ENCODE data around the gene TUBGCP6. TPM values are rescaled to one million over a fixed set of nuclear protein-coding genes. Genes with fewer than 3 reads are reported as not detected.
A peak's percentile ranks its signal among the peaks of the same experiment; 100 is the strongest.
"Not testable (repeated sequence)": the region's sequence is repeated elsewhere in the genome, so short reads cannot be mapped to it uniquely, and the experiment has no call there.

The TUBGCP6 gene
- total RNA-seq, 4 donors from 2014 or later, result 51.5 to 163 (median 111) TPM

DNA sequence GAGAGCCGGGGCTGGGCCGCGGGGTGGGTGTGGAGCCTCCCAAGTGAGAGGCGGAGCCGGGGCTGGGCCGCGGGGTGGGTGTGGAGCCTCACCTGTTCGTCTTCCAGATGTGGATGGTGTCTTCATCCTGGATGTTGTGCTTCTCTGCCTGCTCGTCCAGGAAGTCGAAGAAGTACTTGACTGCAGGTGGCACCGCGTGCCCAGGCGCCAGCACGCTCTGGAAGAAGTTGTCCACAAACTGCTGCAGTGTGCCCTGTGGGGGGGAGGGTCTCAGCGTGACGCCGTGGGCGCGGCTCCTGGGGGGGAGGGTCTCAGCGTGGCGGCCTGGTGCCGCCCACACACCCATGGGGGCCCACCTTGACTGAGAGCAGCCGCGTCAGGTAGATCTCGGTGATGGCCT lies 32.9 kb upstream of the TUBGCP6 start:
- no peak overlapping the region for H3K27ac ChIP-seq
- no peaks in the 10 kb centered on the region for H3K9me3 ChIP-seq
- TF ChIP-seq, protein P1, sequence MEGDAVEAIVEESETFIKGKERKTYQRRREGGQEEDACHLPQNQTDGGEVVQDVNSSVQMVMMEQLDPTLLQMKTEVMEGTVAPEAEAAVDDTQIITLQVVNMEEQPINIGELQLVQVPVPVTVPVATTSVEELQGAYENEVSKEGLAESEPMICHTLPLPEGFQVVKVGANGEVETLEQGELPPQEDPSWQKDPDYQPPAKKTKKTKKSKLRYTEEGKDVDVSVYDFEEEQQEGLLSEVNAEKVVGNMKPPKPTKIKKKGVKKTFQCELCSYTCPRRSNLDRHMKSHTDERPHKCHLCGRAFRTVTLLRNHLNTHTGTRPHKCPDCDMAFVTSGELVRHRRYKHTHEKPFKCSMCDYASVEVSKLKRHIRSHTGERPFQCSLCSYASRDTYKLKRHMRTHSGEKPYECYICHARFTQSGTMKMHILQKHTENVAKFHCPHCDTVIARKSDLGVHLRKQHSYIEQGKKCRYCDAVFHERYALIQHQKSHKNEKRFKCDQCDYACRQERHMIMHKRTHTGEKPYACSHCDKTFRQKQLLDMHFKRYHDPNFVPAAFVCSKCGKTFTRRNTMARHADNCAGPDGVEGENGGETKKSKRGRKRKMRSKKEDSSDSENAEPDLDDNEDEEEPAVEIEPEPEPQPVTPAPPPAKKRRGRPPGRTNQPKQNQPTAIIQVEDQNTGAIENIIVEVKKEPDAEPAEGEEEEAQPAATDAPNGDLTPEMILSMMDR (IDR thresholded peaks at IDR 0.05), result no peak
- TF ChIP-seq POLR2A (IDR thresholded peaks at IDR 0.05), result no peak
- H3K4me1 ChIP-seq, result peaks cover 0 to 4% (median 0%) of the 10 kb centered on the region in 4 donors
- DNase-seq, result no peak
- no peak overlapping the region for H3K4me3 ChIP-seq
- no peaks in the 10 kb centered on the region for H3K27me3 ChIP-seq
- peaks cover 0 to 84% (median 0%) of the 10 kb centered on the region in 3 donors for H3K36me3 ChIP-seq

GRCh38 chr22:50276143-50276542 lies 31.3 kb upstream of the TUBGCP6 start:
- no peak overlapping the region for H3K4me3 ChIP-seq
- TF ChIP-seq, protein P1 (IDR thresholded peaks at IDR 0.05), result peak in 5 of 6 experiments; percentile 22 to 69 (median 35)
- TF ChIP-seq POLR2A (IDR thresholded peaks at IDR 0.05), result no peak
- peak; percentile 56 to 93 (median 82) for DNase-seq
- peaks cover 4 to 14% (median 9%) of the 10 kb centered on the region in 4 donors for H3K4me1 ChIP-seq
- H3K36me3 ChIP-seq, result peaks cover 0 to 68% (median 0%) of the 10 kb centered on the region in 3 donors
- H3K27me3 ChIP-seq, result no peaks in the 10 kb centered on the region
- H3K27ac ChIP-seq, result peak overlapping the region in 2 of 4 donors; percentile 38 to 49
- H3K9me3 ChIP-seq, result no peaks in the 10 kb centered on the region

DNA sequence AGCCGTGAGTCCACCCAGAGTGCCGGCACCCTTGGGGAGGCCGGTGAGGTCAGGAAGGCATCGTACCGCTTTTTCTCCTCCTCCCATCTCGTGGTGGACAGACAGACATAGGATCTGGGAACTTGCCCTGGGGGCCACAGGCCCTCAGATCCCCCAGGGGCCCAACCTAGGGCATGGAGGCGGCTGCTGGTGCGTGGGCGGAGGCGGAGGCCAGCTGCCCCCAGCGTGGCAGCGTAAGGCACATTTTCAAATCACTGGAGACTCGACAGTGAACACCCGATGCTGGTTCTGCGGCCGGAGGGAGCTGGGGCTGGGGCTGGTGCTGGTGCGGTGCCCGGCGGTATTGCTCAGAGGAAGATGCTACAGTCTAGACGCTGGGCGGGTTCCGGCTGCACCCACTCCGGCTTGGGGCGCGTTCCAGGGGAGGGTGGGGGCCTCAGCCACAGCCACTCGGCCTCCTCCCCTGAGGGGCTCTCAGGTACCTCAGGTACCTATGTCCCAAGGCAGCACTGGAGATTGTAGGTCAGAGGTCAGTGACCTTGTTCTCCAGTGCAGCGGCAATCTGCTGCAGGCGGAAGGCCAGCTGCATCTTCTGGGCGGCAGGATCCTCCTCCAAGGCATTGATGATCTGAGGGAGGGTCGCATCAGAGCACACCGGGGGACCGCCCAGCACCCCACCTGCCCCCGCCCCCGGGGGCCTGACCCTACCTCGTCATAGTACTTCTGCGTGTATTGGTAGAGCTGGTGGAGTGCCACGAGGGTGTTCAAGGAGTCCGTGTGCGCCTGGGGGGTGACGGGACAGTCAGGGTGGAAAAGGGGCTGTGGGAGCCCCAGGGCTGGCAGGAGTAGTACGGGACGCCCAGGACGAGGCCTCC lies 30.6 kb upstream of the TUBGCP6 start:
- Histone ChIP-seq H3K27me3 (no peaks in the 10 kb centered on the region), H3K4me3 (no peak overlapping the region), H3K9me3 (no peaks in the 10 kb centered on the region), H3K4me1 (peaks cover 7 to 21% (median 16%) of the 10 kb centered on the region in 4 donors), H3K36me3 (peaks cover 0 to 61% (median 0%) of the 10 kb centered on the region in 3 donors), H3K27ac (peak overlapping the region in 1 of 4 donors; percentile 49)
- TF ChIP-seq POLR2A (IDR thresholded peaks at IDR 0.05), result no peak
- TF ChIP-seq, protein P1 (IDR thresholded peaks at IDR 0.05), result no peak
- no peak for DNase-seq

DNA sequence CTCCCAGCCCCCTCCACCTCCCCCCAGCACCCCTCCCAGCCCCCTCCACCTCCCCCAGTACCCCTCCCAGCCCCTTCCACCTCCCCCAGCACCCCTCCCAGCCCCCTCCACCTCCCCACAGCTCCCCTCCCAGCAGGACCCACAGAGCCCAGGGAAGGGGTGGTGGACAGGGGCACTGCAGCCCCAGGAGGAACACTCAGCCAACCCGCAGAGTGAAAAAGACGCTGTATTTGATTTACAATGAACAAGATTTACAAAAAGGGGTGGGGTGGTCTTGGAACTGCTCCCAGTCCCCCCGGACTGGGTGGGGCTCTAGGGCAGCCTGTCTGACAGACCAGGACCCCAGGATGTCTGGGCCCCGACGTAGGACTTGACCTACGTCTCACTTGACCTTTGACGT lies 29.9 kb upstream of the TUBGCP6 start:
- Histone ChIP-seq H3K27ac (no peak overlapping the region), H3K27me3 (no peaks in the 10 kb centered on the region), H3K4me3 (no peak overlapping the region), H3K4me1 (peaks cover 7 to 26% (median 19%) of the 10 kb centered on the region in 4 donors), H3K9me3 (no peaks in the 10 kb centered on the region), H3K36me3 (peaks cover 0 to 54% (median 0%) of the 10 kb centered on the region in 3 donors)
- DNase-seq, result no peak
- TF ChIP-seq, protein P1 (IDR thresholded peaks at IDR 0.05), result no peak
- no peak for TF ChIP-seq POLR2A (IDR thresholded peaks at IDR 0.05)

GRCh38 chr22:50274311-50274710 lies 29.5 kb upstream of the TUBGCP6 start:
- TF ChIP-seq, protein P1 (IDR thresholded peaks at IDR 0.05), result peak in 4 of 6 experiments; percentile 11 to 41 (median 34)
- TF ChIP-seq POLR2A (IDR thresholded peaks at IDR 0.05), result no peak
- peak in 2 of 3 donors; percentile 60 to 77 for DNase-seq
- Histone ChIP-seq H3K9me3 (no peaks in the 10 kb centered on the region), H3K36me3 (peaks cover 0 to 50% (median 0%) of the 10 kb centered on the region in 3 donors), H3K4me1 (peaks cover 7 to 30% (median 21%) of the 10 kb centered on the region in 4 donors), H3K4me3 (no peak overlapping the region), H3K27ac (no peak overlapping the region), H3K27me3 (no peaks in the 10 kb centered on the region)

DNA sequence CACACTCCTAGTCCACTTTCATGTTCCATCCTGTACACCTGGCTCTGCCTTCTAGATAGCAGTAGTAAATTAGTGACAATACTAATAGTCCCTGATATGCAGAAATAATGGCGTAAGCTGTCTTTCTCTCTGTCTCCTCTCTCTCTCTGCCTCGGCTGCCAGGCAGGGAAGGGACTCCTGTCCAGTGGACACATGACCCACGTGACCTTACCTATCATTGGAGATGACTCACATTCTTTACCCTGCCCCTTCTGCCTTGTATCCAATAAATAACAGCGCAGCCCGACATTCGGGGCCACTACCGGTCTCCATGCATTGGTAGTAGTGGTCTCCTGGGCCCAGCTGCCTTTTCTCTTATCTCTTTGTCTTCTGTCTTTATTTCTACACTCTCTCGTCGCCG lies 29.0 kb upstream of the TUBGCP6 start:
- not testable (repeated sequence) for H3K27me3 ChIP-seq, H3K27ac ChIP-seq, H3K4me3 ChIP-seq, DNase-seq, H3K9me3 ChIP-seq
- Histone ChIP-seq H3K4me1 (peaks cover 7 to 35% (median 21%) of the 10 kb centered on the region in 4 donors), H3K36me3 (peaks cover 0 to 44% (median 0%) of the 10 kb centered on the region in 3 donors)

DNA sequence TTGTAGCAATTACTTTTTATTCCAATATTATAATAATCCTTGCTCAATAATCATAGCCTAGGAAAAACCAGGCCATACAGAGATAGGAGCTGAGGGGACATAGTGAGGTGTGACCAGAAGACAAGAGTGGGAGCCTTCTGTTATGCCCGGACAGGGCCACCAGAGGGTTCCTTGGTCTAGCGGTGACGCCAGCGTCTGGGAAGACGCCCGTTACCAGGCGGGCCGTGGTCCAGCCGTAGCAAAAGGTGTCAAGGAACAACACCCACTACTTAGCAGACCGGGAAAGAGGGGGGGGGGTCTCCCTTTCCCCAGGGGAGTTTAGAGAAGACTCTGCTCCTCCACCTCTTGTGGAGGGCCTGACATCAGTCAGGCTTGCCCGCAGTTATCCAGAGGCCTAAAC lies 28.5 kb upstream of the TUBGCP6 start:
- not testable (repeated sequence) for H3K27ac ChIP-seq, H3K4me3 ChIP-seq, H3K9me3 ChIP-seq, DNase-seq, H3K27me3 ChIP-seq
- Histone ChIP-seq H3K36me3 (peaks cover 0 to 40% (median 0%) of the 10 kb centered on the region in 3 donors), H3K4me1 (peaks cover 7 to 40% (median 21%) of the 10 kb centered on the region in 4 donors)
